HG03175 (cell line): ENCODE results near the gene THAP4.
"Not testable (repeated sequence)": the region's sequence is repeated elsewhere in the genome, so short reads cannot be mapped to it uniquely, and the experiment has no call there.

ENCODE experiments used
- ATAC-seq: cut with Tn5 transposase; IDR thresholded peaks from one replicate; pipeline ENCODE4 v1.9.1; 2021; ENCODE audit warnings: mild to moderate bottlenecking, moderate library complexity; ENCODE audit not compliant: unreplicated experiment

The THAP4 gene

DNA sequence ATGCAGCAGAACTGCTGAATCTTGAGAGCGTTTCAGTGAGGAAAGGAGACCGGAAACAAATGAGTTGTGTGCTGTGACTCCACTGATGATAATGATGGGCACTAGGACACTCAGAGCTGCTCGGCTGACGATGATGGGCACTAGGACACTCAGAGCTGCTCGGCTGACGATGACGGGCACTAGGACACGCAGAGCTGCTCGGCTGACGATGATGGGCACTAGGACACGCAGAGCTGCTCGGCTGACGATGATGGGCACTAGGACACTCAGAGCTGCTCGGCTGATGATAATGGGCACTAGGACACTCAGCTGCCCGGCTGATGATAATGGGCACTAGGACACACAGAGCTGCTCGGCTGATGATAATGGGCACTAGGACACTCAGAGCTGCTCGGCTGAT is 47.1 kb downstream of the THAP4 start:
- ATAC-seq: not testable (repeated sequence)

DNA sequence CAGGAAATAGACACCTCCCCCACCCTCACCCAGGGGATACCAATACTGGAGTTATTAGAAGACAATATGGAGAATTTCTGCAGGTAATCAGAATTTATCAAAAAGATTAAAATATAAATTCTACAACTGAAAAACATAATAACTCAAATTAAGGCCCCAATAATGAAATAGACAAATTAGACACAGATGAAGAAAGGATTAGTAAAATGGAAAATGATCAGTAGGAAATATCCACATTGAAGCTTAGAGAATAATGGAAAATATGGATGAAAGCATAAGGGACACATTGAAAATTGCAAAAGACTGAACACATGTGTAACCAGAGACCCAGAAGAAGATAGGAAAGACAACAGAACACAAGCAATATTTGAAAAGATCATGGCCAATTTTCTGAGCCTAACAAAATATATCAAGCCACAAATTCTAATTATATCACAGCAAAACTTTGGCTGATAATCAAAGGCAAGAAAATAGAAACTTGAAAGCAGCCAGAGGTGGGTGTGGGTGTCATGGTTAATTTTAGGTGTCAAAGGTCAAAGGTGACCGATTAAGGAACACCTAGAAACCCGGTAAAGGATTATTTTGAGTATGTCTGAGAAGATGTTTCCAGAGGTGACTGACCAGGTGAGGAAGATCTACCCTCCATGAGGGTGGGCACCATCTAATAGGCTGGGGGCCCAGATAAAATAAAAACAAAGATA is 50.2 kb downstream of the THAP4 start:
- ATAC-seq: no peak

DNA sequence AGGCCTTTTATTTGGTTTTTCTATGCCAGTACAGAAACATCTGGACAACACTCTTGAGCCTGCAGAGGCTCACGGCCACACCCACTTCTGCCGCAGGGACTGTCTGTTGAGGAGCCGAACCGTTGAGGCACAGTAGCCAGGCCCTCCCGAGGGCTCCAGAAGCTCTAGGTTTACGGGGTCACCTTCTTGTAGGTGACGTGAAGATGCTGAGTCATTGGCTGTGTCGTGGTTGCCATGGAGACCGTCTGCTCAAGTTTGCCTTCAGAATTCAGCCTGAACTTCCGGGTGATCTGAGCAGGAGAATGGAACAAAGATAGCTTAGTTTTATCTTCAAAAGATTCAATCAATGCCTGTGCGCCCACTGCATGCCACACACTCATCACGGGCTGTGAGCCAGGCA is 52.5 kb downstream of the THAP4 start:
- no peak for ATAC-seq

DNA sequence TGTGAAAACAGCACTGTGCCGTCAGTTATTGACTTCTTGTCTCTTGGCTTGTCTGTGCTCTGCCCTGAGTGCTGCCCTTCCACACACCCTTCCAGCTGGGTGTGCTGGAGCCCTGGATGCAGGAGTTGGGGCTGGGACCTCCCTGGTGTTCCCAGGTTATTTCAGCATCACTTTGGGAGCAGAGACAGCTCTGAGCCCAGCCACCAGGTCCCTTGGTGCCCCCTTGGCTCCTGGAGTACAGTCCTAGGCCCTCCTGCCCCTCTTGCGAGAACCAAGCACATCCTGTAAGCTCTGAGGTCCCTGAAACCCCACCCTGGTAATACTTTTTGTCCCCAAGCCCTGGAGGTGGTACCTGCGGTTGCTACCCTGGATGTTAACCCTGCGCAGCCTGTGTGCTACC is 54.2 kb downstream of the THAP4 start:
- ATAC-seq: no peak

DNA sequence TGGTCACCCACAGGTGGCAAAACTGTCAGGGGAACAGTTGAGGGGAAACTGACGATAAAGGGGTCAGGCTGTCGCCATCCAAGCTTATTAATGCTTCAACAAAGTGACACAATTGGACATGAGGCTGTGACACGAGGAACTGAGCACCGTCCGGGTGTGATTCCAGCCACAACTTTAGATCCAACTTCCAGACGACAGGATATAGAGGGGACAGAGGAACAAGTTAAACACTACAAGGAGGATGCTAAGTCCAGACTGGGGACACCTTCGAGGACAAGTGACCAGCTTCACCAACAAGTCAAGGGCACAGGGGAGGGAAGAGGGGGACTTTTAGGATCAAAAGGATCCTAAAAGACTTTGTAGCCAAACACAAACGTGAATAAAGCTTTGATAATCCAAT is 54.6 kb downstream of the THAP4 start:
- no peak for ATAC-seq

DNA sequence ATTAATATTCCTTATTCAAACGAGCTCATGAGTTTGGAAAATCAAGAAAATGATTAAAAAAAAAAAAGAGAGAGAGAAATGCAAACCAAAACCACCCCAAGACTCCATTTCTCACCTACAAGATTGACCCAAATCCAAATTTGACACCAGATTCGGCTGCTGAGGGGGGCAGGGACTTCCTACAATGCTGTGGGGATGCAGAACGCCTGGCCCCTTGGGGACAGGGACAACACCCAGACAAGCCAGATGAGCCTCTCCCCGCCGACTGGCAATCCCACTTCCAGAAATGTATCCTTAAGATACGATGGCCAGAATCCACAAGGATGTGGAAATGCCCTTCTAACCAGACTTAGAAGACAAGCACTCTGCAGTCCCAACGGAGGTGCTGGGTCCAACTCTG is 57.7 kb downstream of the THAP4 start:
- no peak for ATAC-seq

DNA sequence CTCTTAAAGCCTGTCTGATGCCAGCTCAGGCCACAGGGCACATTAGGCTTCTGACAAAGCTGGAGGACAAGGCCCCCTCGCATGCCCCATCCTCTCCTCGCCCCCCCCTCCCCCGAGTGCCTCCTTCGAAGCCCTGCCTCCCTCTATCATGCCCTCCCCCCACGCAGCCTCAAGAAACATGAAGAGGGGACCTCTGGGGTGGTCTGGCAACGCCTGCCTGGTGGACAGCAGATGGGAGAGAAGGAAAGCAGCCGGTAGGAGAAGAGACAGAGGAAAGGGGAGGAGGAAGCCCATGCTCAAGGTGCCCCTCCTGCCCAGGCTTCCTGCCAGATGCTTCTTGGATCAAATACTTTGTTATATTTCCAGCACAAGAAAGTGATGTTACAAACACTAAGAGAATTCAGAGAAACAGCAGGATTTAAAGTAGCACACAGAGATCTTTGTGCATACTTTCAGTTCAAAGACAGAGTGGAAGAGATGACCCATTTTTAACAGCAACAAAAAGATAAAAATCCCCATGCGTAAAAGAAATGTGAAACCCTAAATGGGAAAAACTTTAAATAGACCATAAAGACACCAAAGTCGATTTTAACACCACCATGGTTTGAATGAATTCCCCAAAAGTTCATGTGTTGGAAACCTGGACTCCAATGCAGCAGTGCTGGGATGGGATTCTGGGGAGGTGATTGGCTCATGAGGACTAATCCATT is 59.4 kb downstream of the THAP4 start:
- no peak for ATAC-seq

DNA sequence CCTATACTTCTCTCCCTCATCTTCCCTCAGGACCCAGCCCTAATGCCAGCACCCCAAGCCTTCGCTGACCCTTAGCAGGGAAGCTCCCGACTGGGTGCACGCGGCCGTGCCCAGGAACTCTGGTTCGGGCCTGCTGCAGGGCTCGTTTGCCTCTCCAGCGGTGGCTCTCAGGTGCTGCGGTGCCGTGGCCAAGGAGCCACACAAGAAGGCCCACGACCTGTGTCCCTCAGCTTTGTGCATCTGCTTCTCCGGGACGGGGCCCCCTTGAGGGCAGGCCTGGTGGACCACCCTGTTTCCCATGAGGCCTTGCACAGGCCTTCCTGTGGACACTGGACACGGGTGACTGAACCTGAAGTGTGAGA is 60.7 kb downstream of the THAP4 start:
- no peak for ATAC-seq

DNA sequence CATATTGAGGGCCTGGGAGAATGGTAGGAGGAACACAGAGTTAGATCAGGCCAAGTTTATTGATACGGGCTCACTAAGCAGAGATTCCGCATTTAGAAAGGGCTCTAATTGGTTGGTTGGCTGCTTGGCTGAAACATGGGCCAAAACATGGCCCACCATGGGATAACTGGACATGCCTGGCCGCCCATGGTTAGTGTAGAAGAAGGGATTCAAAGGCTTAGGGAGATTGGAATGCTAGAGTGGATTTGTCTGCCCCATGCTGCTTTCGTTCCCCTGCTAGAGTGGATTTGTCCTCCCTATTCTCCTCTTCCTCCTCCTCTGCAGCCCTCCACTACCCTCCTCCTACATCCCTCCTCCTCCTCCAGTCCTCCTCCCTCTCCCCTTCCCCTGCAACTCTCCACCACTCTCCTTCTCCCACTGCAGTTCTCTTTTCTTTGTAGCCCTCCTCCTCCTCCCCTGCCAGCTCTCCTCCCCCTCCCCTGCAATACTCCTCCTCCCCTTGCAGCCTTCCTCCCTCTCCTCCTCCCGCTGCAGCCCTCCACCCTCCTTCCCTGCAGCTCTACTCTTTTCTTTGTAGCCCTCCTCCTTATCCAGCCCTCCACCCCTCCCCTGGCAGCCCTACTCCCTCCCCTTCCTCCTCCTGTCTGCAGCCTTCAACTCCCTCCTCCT is 61.2 kb downstream of the THAP4 start:
- ATAC-seq: no peak

DNA sequence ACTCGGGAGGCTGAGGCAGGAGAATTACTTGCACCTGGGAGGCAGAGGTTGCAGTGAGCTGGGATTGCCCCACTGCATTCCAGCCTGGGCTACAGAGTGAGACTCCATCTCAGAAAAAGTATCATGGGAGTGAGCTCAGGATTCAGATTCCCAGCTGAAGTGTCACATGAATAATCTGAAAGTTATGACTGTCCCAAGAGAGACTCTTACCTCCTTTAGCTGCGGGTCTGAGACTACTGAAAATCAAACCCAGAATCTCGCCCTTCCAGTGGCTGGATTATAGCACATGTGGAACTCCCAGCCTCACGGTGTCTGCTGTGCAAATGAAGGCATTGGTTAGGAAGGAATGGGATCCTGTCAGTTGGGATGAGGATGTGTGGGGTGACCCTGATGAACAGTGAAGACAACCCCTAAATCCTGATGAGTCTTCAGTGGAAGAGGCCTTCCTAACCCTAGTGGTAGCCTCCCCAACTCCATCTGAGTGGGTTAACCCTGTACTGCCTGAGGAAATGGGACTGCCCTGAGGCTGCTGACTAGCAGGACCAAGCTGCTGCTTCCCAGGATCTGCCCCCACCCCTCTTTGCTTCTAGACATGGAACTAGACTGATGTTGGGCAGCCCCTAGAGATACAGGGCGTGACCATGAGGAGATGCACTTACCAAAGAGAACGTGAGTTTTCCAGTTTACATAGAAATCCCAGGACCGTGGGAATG is 61.9 kb downstream of the THAP4 start:
- ATAC-seq: no peak

DNA sequence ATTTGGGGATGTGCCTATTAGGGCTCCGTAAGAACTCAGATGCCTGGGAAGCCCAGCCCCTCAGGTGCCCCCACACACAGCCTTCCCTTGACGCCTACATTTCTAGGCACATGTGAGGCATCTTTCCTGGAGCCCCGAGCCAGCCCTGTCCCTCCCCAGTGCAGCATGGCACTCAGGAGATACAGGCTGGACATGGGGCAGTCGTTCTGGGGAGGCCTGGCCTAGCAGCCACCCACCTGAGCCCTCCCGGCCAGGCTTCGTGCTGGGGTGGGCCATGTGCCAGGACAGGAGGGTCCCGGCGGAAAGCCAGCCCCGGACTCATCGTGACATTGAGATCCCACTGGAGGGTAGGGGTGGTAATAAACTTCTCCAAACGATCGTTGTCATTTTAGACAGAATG is 63.2 kb downstream of the THAP4 start:
- no peak for ATAC-seq

DNA sequence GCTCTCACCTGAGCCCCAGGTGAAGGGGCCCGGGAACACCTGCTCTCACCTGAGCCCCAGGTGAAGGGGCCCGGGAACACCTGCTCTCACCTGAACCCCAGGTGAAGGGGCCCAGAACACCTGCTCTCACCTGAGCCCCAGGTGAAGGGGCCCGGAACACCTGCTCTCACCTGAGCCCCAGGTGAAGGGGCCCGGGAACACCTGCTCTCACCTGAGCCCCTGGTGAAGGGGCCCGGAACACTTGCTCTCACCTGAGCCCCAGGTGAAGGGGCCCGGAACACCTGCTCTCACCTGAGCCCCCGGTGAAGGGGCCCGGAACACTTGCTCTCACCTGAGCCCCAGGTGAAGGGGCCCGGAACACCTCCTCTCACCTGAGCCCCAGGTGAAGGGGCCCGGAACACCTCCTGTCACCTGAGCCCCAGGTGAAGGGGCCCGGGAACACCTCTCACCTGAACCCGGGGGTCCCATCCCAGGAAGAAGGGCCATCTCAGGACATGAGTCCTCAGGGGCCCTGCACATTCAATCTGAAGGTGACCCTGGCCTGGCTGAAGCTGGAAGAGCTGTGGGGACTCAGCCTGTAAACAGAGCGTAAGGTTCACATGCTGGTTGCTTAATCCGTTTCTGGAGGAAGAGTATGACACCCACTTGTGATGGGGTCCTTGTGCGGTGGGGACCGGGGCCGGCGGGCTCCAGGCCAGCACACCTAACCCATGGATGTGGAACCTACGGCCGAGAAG is 63.9 kb downstream of the THAP4 start:
- ATAC-seq: not testable (repeated sequence)

DNA sequence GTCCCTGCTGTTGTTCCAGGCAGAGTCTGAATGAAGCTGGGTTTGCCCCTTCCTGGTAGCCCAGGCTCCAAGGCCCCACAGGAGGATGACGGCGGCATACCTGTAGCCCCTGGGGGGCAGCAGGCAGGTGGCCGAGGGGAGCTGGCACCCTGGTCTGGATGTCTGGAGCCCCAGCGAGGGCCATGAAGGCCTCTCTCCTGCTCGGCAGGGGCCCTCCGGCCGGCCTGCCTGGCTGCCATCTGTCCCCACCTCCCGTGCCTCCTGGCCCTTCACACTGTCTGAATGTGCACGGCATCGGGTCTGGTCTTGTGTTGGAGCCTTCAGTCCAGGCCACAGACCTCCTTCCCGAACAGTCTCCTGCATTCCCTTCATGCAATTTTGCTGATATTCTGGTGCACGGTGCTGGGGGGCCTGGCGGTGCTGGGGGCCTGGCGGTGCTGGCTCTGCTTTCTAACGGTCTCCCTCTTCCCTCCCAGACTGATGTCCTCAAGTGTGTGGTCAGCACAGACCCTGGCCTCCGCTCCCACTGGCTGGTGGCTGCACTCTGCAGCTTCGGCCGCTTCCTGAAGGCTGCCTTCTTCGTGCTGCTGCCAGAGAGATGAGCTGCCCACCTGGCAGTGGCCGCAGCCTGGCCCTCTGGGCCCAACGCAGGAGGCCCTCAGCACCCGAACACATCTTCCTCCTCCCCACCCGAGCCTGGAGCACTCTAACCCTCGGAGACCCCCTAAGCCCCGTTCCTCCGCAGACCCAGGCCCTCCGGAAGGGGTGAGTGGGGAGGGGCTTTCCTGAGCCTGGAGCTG is 64.9 kb downstream of the THAP4 start:
- ATAC-seq: no peak

DNA sequence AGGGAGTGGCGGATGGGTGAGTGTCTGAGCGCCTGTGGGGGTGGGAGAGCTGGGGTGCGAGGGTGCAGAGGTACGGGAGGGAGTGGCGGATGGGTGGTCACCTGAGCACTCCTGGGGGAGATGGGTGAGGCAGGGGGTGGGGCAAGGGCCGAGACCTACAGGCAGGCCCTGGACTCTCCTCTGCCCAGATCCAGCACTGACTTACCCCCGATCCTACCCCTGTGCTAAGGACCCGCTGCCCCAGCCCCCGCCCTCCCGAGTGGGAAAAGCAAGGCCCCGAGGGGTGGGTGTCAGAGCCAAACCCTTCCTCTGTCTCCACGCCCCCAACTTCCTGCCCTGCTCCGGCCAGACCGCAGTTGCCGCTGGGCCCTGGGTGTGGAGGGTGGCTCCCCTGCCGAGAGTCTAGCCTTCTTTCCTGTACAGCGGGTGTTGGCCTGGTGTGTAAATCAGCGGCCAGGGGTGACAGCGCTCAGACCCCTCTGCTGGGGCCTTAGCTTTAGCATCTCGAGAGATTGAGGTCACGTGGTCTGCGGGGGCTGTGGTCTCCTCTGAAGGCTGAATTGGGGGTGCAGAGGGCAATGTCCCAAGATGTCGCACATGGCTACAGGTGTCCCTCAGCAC is 65.9 kb downstream of the THAP4 start:
- no peak for ATAC-seq

DNA sequence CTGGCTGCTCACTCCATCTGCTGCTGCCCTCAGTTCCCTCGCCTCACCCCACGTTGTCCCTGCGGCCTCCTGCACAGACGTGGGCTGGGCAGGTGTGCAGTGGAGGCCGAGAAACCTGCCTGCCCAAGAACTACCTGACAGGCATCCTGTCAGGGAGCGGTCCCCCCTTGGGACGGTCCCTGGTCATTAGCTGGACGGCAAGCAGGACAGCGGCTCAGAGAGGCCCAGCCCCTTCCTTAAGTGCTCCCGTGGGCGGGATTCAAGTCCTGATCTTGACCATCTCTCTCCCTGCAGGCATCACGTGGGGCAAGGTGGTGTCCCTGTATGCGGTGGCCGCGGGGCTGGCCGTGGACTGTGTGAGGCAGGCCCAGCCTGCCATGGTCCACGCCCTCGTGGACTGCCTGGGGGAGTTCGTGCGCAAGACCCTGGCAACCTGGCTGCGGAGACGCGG is 67.1 kb downstream of the THAP4 start:
- ATAC-seq: no peak

DNA sequence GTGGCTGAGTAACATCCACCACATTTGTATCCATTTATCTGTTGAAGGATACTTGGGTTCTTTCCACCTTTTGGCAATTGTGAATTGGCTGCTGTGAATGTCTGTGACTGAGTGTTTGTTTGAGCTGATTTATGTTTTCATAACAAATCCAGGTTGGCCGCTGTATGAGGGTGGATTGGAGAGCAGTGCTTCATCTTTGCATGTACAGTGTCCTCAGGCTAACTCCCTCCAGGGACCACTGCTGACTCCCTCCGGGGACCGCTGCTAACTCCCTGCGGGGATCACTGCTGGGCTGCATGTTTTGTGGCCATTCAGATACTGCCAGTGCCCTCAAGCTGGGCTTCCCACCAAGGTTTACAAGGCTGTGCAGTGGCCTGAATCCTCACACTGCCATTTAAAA is 68.2 kb downstream of the THAP4 start:
- ATAC-seq: no peak

DNA sequence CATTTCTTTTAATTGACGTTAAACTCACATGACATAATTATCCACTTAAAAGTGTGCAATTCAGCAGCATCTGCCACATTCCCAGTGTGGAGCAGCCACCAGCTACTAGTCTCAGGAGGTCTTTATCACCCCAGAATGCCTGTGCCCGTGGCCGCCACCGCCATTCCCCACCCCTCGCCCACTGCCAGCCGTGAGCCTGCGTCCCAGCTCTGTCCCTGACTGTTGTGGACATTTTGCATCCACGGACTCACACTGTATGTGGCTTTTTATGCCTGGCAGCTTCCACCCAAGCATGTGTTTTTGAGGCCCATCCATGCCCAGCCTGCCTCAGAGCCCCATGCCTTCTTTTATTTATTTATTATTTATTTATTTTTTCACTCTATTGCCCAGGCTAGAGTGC is 69.2 kb downstream of the THAP4 start:
- ATAC-seq: no peak

DNA sequence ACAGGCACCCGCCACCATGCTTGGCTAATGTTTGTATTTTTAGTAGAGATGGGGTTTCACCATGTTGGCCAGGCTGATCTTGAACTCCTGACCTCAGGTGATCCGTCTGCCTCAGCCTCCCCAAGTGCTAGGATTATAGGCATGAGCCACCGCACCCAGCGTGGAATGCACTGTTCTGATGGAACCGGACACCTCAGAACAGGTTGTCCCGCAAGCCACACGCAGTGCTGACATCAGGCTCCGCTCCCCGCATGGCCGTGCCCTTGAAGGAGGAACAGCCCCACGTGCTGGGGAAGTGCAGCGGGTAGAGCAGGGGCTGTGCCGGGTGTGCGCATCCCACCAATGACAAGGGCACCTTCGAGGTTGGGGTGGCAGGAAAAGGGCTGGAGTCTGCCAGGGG is 69.7 kb downstream of the THAP4 start:
- not testable (repeated sequence) for ATAC-seq

DNA sequence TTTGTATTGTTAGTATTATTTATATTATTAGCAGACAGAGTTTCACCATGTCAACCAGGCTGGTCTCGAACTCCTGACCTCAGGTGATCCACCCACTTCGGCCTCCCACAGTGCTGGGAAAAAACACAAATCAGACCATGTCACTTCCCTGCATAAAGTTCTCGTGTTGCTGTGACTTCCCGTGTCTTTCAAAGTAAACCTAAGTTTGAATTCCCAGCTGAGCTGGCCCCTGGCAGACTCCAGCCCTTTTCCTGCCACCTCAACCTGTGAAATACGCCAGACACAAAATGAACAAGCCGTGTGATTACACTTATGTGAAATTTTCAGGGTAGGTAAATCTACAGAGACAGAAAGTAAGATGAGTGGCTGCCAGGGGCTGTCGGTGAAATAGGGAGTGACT is 70.5 kb downstream of the THAP4 start:
- ATAC-seq: no peak

DNA sequence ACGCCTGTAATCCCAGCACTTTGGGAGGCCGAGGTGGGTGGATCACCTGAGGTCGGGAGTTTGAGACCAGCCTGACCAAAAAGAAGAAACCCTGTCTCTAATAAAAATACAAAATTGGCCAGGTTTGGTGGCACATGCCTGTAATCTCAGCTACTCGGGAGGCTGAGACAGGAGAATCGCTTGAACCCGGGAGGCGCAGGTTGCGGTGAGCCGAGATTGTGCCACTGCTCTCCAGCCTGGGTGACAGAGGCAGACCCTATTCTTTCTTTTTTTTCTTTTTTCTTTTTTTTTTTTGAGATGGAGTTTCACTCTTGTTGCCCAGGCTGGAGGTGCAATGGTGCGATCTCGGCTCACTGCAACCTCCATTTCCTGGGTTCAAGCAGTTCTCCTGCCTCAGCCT is 70.9 kb downstream of the THAP4 start:
- not testable (repeated sequence) for ATAC-seq
